ENCODE results near the gene ZMAT3. TPM values are rescaled to one million over a fixed set of nuclear protein-coding genes. Genes with fewer than 3 reads are reported as not detected.

ZMAT3 gene
- total and polyA plus RNA-seq, 2 of the 8 experiments (the other 6 are each of a cell fraction or from before 2014, with no cell fraction given) = 5.0 to 9.2 TPM

DNA sequence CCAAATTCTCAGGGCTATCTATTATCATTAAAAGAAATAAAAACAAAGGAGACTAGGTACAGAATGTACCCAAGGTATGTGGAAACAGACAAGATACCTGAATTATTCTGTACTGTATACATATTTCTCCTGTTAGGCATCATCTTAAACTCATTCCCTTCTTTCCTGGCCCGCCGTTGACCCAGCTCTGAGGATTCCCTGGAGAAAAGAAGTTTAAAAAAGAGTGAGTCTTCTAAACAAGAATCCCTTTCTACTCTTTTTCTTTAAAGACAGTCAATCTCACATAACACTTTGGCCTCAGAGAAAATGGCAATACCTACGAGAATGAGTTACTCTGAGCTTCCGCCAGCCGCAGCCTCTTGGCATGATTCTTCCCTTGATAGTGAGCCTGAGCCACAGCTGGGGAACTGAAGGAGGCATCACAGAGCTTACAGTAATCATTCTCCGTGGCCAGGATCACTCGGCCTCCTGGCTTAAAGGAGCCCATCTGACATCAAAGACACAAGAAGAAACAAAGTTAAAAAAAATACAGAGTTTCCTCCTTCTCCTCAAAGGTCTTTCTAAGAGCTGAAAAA is 44.2 kb downstream of the ZMAT3 start:
- Histone ChIP-seq H3K79me2 (ENCODE audit: control insufficient read depth in 1 of 2, insufficient read depth in 2 of 2, low read length in 2 of 2) (no peaks in the 10 kb centered on the region), H4K20me1 (replicated peaks in 1 of 2; ENCODE audit: control insufficient read depth in 1 of 2, insufficient read depth in 2 of 2, low read length in 2 of 2) (no peaks in the 10 kb centered on the region), H3K18ac (ENCODE audit: extremely low read depth, low read length) (no peak overlapping the region), H3K4me2 (ENCODE audit: insufficient read depth in 1 of 2, low read depth in 2 of 2, low read length in 2 of 2) (no peak overlapping the region), H3K56ac (replicated peaks; ENCODE audit: insufficient read length, low read depth, low read length) (no peak overlapping the region), H3K36me3 (ENCODE audit: control insufficient read depth in 2 of 4, insufficient read depth in 4 of 4, low read length in 3 of 4) (no peaks in the 10 kb centered on the region; a peak in 1 of 8 replicates), H2AK5ac (ENCODE audit: low read depth, low read length) (no peak overlapping the region), H2BK5ac (ENCODE audit: low read depth, low read length) (no peak overlapping the region), H2BK20ac (ENCODE audit: low read length) (no peak overlapping the region), H3K4me3 (ENCODE audit: extremely low read depth in 1 of 4, insufficient read depth in 2 of 4, low read depth in 3 of 4, low read length in 4 of 4) (no peak overlapping the region), H3K23me2 (ENCODE audit: low read depth, low read length) (no peaks in the 10 kb centered on the region), H3K23ac (ENCODE audit: insufficient read length) (no peak overlapping the region), H3K9ac (replicated peaks in 1 of 4; ENCODE audit: extremely low read depth in 1 of 4, low read depth in 3 of 4, low read length in 3 of 4) (no peak overlapping the region), H3K27ac (ENCODE audit: low read depth, low read length) (no peak overlapping the region), H3K4ac (replicated peaks; ENCODE audit: insufficient read length, low read depth, low read length) (no peak overlapping the region), H2BK12ac (ENCODE audit: low read depth, low read length) (no peak overlapping the region), H2BK15ac (ENCODE audit: low read length) (no peak overlapping the region), H2BK120ac (replicated peaks; ENCODE audit: low read depth, low read length) (no peak overlapping the region), H4K5ac (ENCODE audit: insufficient read length, low read depth, low read length) (no peak overlapping the region), H4K8ac (ENCODE audit: extremely low read depth, insufficient read depth, low read length) (no peak overlapping the region), H3K4me1 (replicated peaks in 1 of 4; ENCODE audit: control insufficient read depth in 3 of 4, insufficient read depth in 4 of 4, low read length in 3 of 4) (no peaks in the 10 kb centered on the region), H3K9me3 (ENCODE audit: insufficient read depth in 2 of 2, low read depth in 1 of 2, low read length in 1 of 2) (peaks cover 0 to 9% of the 10 kb centered on the region in 2 experiments; a peak in 1 of 4 replicates), H3K14ac (ENCODE audit: insufficient read length) (no peak overlapping the region), H4K91ac (replicated peaks; ENCODE audit: insufficient read length, low read length) (no peak overlapping the region), H3K79me1 (ENCODE audit: low read depth, low read length) (no peaks in the 10 kb centered on the region), H2AFZ (ENCODE audit: low read length) (no peak overlapping the region), H3K27me3 (replicated peaks in 1 of 4; ENCODE audit: control insufficient read depth in 3 of 4, extremely low read depth in 1 of 4, insufficient read depth in 3 of 4, low read length in 3 of 4) (no peaks in the 10 kb centered on the region)
- FAIRE-seq (no peak), DNase-seq (ENCODE audit: low read depth in 1 of 2, low spot score in 2 of 2) (no peak)
- CTCF ChIA-PET (ENCODE audit: partially characterized antibody) = interaction anchor here (0.5 to 2.7 kb wide), 5 partner anchors 11 to 593 kb away, joined by 3 to 12 read pairs (median 3); no protein-coding TSS in a partner anchor
- POLR2A ChIA-PET (ENCODE audit: partially characterized antibody) = interaction anchor here (1.2 kb wide), 1 partner anchor 10 kb away, joined by 4 read pairs; no protein-coding TSS in a partner anchor
- TF ChIP-seq HDAC2 (IDR thresholded peaks at IDR 0.05; ENCODE audit: borderline replicate concordance in 1 of 2, low read depth in 2 of 2, low read length in 2 of 2) (no peak), RAD21 (IDR thresholded peaks at IDR 0.05 in 1 of 2, conservative IDR thresholded peaks at IDR 0.05 in 1 of 2; ENCODE audit: low read depth in 2 of 2, low read length in 2 of 2) (peak in 1 of 2 experiments; percentile 12; a peak in 1 of 4 replicates), ASH2L (IDR thresholded peaks at IDR 0.05; ENCODE audit: low read length) (no peak)
- TF ChIP-seq, protein P1, sequence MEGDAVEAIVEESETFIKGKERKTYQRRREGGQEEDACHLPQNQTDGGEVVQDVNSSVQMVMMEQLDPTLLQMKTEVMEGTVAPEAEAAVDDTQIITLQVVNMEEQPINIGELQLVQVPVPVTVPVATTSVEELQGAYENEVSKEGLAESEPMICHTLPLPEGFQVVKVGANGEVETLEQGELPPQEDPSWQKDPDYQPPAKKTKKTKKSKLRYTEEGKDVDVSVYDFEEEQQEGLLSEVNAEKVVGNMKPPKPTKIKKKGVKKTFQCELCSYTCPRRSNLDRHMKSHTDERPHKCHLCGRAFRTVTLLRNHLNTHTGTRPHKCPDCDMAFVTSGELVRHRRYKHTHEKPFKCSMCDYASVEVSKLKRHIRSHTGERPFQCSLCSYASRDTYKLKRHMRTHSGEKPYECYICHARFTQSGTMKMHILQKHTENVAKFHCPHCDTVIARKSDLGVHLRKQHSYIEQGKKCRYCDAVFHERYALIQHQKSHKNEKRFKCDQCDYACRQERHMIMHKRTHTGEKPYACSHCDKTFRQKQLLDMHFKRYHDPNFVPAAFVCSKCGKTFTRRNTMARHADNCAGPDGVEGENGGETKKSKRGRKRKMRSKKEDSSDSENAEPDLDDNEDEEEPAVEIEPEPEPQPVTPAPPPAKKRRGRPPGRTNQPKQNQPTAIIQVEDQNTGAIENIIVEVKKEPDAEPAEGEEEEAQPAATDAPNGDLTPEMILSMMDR (IDR thresholded peaks at IDR 0.05; ENCODE audit: control extremely low read depth in 1 of 3, insufficient read depth in 1 of 3, low read depth in 1 of 3, low read length in 3 of 3) = 0 out of 4 replicates have a peak, but pooled peaks of 1 of the 3 experiments have one; percentile 2
- WGBS, 2 experiments (ENCODE audit: extremely low coverage in 1 of 2, insufficient coverage in 1 of 2, insufficient read length in 1 of 2, insufficient replicate concordance in 2 of 2, low coverage in 1 of 2, low lambda C conversion rate in 2 of 2, missing lambda C conversion rate in 1 of 2) = 72% methylated on average over 7 of the region's 7 CpGs; no CpG with 5 or more reads in 1 of the 2 experiments
